K562 (cell line): ENCODE results near the gene TANGO6. TPM values are rescaled to one million over a fixed set of nuclear protein-coding genes. Genes with fewer than 3 reads are reported as not detected.
A peak's percentile ranks its signal among the peaks of the same experiment; 100 is the strongest.

Experiments
- ATAC-seq: fragments of 200-7000 bp; cut with Tn5 transposase; 3 replicates; pipeline ENCODE4 v1.9.1; 2020; ENCODE audit warnings: moderate library complexity
- BruUV-seq: library from RNA; stranded (reverse); fragments of 400-500 nt; replicated peaks from 2 replicates; lab custom pipeline; 2021; lab: Mats Ljungman, UMichigan
- CTCF ChIA-PET: fragments of 300-600 bp; formaldehyde crosslinking; extraction: SDS; loops from one replicate; lab custom pipeline; 2021; ENCODE audit warnings: low intra/inter-chr PET ratio; lab: Yijun Ruan, JAX
- POLR2A ChIA-PET: fragments of 300-600, 350-650 bp; sonication (Branson Sonifier 250); formaldehyde crosslinking; extraction: SDS; loops from one replicate; lab custom pipeline; 2021; ENCODE audit warnings: antibody characterized with exemption, inconsistent platforms; lab: Yijun Ruan, JAX
- DNase-seq, 4 experiments: peaks; one replicate each; pipeline versions ENCODE4 v3.0.0 to v3.0.0-alpha.2; 2011 to 2018; ENCODE audit warnings: low spot score in 3 of 4, mixed read lengths in 3 of 4; ENCODE audit errors: extremely low read depth in 1 of 4
- FAIRE-seq: peaks from 2 replicates; lab custom pipeline; 2011; peaks lifted over from hg19 to GRCh38; lab: Jason Lieb, UNC
- H2AFZ ChIP-seq: 2 replicates; pipeline ENCODE4 v1.6.0; 2011; ENCODE audit warnings: low read depth, low read length, control low read depth, inconsistent platforms
- H3K27ac ChIP-seq: fragments of 200-600 bp; 3 replicates; pipeline ENCODE4 v1.8.0; 2011; ENCODE audit warnings: low read depth, mild to moderate bottlenecking, control low read depth, inconsistent platforms, low read length, moderate library complexity, mixed read lengths; ENCODE audit errors: extremely low read depth
- H3K27me3 ChIP-seq, 2 experiments: fragments of 300-600 bp in 1 of 2; 2 replicates in 1 of 2; 3 replicates in 1 of 2; pipeline versions ENCODE4 v1.6.0 to v1.8.0; 2011; ENCODE audit warnings: inconsistent platforms in 2 of 2, low read length in 2 of 2, mild to moderate bottlenecking in 1 of 2, mixed read lengths in 1 of 2, moderate library complexity in 1 of 2; ENCODE audit not compliant: control insufficient read depth in 2 of 2, insufficient read depth in 2 of 2
- H3K36me3 ChIP-seq: fragments of 300-600 bp; 3 replicates; pipeline ENCODE4 v1.8.0; 2011; ENCODE audit warnings: mild to moderate bottlenecking, low read length, inconsistent platforms; ENCODE audit not compliant: control insufficient read depth, insufficient read depth
- H3K4me1 ChIP-seq, 2 experiments: fragments of 200-600 bp in 1 of 2; replicated peaks in 1 of 2; 2 replicates in 1 of 2; 3 replicates in 1 of 2; pipeline versions ENCODE4 v1.5.1 to v1.8.0; 2011; ENCODE audit warnings: inconsistent platforms in 2 of 2, low read length in 2 of 2, mild to moderate bottlenecking in 1 of 2, mixed read lengths in 1 of 2, moderate library complexity in 1 of 2; ENCODE audit not compliant: control insufficient read depth in 2 of 2, insufficient read depth in 2 of 2
- H3K4me2 ChIP-seq: 2 replicates; pipeline ENCODE4 v1.6.1; 2011; ENCODE audit warnings: low read length, control low read depth, inconsistent platforms, mixed read lengths; ENCODE audit not compliant: insufficient read depth
- H3K4me3 ChIP-seq: fragments of 200-600 bp; sonication (generic), shearing (Covaris generic); 2 replicates; pipeline ENCODE4 v1.5.1; 2016; ENCODE audit warnings: control low read depth, inconsistent platforms
- H3K79me2 ChIP-seq: fragments of 200-600 bp; 3 replicates; pipeline ENCODE4 v1.8.0; 2011; ENCODE audit warnings: low read length, inconsistent platforms; ENCODE audit not compliant: control insufficient read depth, insufficient read depth
- H3K9ac ChIP-seq, 2 experiments: 2 replicates each; pipeline versions ENCODE4 v1.6.0 to v1.6.1; 2011; ENCODE audit warnings: low read depth in 2 of 2, low read length in 2 of 2, control low read depth in 1 of 2, inconsistent platforms in 1 of 2, mild to moderate bottlenecking in 1 of 2, mixed read lengths in 1 of 2; ENCODE audit not compliant: insufficient read depth in 1 of 2
- H3K9me1 ChIP-seq: one replicate; pipeline ENCODE4 v1.6.0; 2011; ENCODE audit warnings: inconsistent platforms, mild to moderate bottlenecking, low read length, moderate library complexity; ENCODE audit not compliant: control insufficient read depth, insufficient read depth
- H3K9me3 ChIP-seq: replicated peaks from 2 replicates; pipeline ENCODE4 v1.5.1; 2011; ENCODE audit warnings: low read depth, low read length, inconsistent platforms; ENCODE audit not compliant: control insufficient read depth, insufficient read depth
- H4K20me1 ChIP-seq: replicated peaks from 2 replicates; pipeline ENCODE4 v1.6.1; 2011; ENCODE audit warnings: low read length, inconsistent platforms, mixed read lengths; ENCODE audit not compliant: control insufficient read depth, insufficient read depth
- CEBPB ChIP-seq: fragments of 450-650 bp; IDR thresholded peaks from 2 replicates; pipeline ENCODE4 v1.6.1; 2016; ENCODE audit warnings: missing genetic modification characterization, missing compliant biosample characterization
- CEBPG ChIP-seq, 3 experiments: fragments of 200-800 bp in 1 of 3; sonication (Bioruptor generic) in 1 of 3; sonication (generic) in 1 of 3; formaldehyde crosslinking in 1 of 3; IDR thresholded peaks in 2 of 3; conservative IDR thresholded peaks in 1 of 3; 2 replicates each; pipeline versions ENCODE4 v1.6.1 to v1.8.0; 2016 to 2022; ENCODE audit warnings: missing compliant biosample characterization in 2 of 3, missing genetic modification characterization in 2 of 3, mild to moderate bottlenecking in 1 of 3, missing genetic modification reagents in 1 of 3
- NR2C1 ChIP-seq, 2 experiments: fragments of 450-650 bp; IDR thresholded peaks; 2 replicates each; pipeline ENCODE4 v1.6.1; 2017; ENCODE audit warnings: mild to moderate bottlenecking in 2 of 2, antibody characterized with exemption in 1 of 2, inconsistent platforms in 1 of 2, missing compliant biosample characterization in 1 of 2, missing genetic modification characterization in 1 of 2
- ZNF23 ChIP-seq: fragments of 250-450 bp; sonication (Bioruptor Pico); IDR thresholded peaks from 2 replicates; pipeline ENCODE4 v1.4.0; 2020; ENCODE audit warnings: mild to moderate bottlenecking
- WGBS: fragments of 100-300 bp; shearing (Covaris generic); methylation state at CpG from one replicate; pipeline ENCODE4 v1.1.6; 2016; ENCODE audit warnings: low coverage, mixed read lengths; ENCODE audit not compliant: insufficient coverage; ENCODE audit errors: missing lambda C conversion rate; 5-methylcytosine and 5-hydroxymethylcytosine counted together
- in situ Hi-C: fragments of 300-500 bp; cut with MboI; formaldehyde crosslinking; loops from 4 replicates; pipeline ENCODE4 v1.15.0; 2018; ENCODE audit warnings: inconsistent platforms, mixed read lengths
- intact Hi-C: fragments of 100-400 bp; cut with micrococcal nuclease; formaldehyde crosslinking; loops from 2 replicates; pipeline ENCODE4 v1.14.2; 2022
- polyA plus RNA-seq, 8 experiments: library from polyadenylated mRNA; depleted of rRNA in 4 of 8; stranded (reverse) in 5 of 8; unstranded in 3 of 8; fragments of >200 nt; fragmentation: Nextera tagmentation in 2 of 8; fragmentation: Illumina TruSeq in 1 of 8; extraction: Ambion mirVana in 2 of 8; extraction: Trizol in 1 of 8; gene quantifications; 2 replicates each; pipeline versions ENCODE4 v1.2.1 to v1.2.3, GENCODE V29; 2011 to 2014; ENCODE audit warnings: inconsistent platforms in 1 of 8, missing spikeins in 1 of 8
- total RNA-seq, 7 experiments: library from RNA; depleted of rRNA in 6 of 7; stranded (reverse); fragments of >200 nt in 6 of 7; fragmentation: Illumina TruSeq in 2 of 7; extraction: Trizol in 2 of 7; gene quantifications; 2 replicates each; pipeline versions ENCODE4 v1.2.1 to v1.2.3, GENCODE V29; 2011 to 2021; ENCODE audit warnings: low replicate concordance in 1 of 7
- TF ChIP-seq, protein P1 (sequence below): sonication (generic); formaldehyde crosslinking; IDR thresholded peaks from 2 replicates; pipeline ENCODE4 v1.8.0; 2023; ENCODE audit warnings: mild to moderate bottlenecking, missing genetic modification reagents

TANGO6 gene
- total and polyA plus RNA-seq, 9 of the 15 experiments (the other 6 are each of a cell fraction or from before 2014, with no cell fraction given) = 1.6 to 15.2 (median 9.6) TPM

DNA sequence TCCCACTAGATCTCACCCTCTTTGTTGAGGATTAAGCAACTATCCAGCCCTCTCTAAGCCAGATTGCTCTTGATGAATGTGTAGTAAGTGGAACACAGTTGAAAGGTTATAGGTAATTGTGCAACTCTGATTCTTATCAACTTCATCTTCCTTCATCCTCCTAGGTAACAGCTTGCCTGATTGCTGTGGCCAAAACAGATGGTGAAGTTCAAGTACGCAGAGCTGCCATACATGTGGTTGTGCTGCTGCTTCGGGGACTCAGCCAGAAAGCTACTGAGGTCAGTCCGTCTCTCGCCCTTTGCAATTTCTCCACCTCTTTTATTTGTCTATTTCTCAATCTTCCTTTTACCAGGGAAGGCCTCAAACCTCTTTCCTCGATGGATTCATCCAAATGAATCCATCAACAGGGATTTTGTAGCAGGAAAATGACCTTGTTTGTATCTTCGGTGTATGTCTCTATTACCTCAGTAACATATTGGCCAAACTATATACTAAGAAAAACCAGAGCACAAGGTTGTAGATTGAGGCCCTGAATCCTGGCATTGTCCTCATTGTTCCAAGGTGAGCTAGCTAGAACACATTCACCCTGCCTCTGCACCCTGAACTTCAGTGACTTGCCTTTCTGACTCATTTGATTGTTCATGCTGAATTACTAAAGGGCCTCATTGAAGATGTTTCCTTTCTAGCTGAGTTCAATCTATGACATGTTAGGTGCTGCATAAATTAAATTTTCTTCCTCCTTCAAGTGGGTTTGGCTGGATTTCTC is 197.0 kb downstream of the TANGO6 start:
- no peak overlapping the region for H3K4me3 ChIP-seq
- H3K79me2 ChIP-seq = no peaks in the 10 kb centered on the region
- H3K36me3 ChIP-seq = peaks cover 6% of the 10 kb centered on the region; the same call in 1 of the 3 replicates
- H3K9ac ChIP-seq = no peak overlapping the region
- no peak overlapping the region for H3K4me2 ChIP-seq
- H2AFZ ChIP-seq = no peak overlapping the region
- FAIRE-seq (no peak), DNase-seq (no peak), ATAC-seq (no peak)
- H3K27me3 ChIP-seq = no peaks in the 10 kb centered on the region
- CTCF ChIA-PET = interaction anchor here (0.7 kb wide), 1 partner anchor 1746 kb away, joined by 3 read pairs; no protein-coding TSS in a partner anchor
- no peaks in the 10 kb centered on the region for H3K9me3 ChIP-seq
- H3K4me1 ChIP-seq = no peaks in the 10 kb centered on the region
- in situ Hi-C loops (no loop called here), intact Hi-C loops (no loop called here)
- POLR2A ChIA-PET = no interaction called here
- H3K9me1 ChIP-seq = no peaks in the 10 kb centered on the region
- no TSS peak for BruUV-seq
- no peaks in the 10 kb centered on the region for H4K20me1 ChIP-seq
- no peak for TF ChIP-seq ZNF23
- TF ChIP-seq, protein P1, sequence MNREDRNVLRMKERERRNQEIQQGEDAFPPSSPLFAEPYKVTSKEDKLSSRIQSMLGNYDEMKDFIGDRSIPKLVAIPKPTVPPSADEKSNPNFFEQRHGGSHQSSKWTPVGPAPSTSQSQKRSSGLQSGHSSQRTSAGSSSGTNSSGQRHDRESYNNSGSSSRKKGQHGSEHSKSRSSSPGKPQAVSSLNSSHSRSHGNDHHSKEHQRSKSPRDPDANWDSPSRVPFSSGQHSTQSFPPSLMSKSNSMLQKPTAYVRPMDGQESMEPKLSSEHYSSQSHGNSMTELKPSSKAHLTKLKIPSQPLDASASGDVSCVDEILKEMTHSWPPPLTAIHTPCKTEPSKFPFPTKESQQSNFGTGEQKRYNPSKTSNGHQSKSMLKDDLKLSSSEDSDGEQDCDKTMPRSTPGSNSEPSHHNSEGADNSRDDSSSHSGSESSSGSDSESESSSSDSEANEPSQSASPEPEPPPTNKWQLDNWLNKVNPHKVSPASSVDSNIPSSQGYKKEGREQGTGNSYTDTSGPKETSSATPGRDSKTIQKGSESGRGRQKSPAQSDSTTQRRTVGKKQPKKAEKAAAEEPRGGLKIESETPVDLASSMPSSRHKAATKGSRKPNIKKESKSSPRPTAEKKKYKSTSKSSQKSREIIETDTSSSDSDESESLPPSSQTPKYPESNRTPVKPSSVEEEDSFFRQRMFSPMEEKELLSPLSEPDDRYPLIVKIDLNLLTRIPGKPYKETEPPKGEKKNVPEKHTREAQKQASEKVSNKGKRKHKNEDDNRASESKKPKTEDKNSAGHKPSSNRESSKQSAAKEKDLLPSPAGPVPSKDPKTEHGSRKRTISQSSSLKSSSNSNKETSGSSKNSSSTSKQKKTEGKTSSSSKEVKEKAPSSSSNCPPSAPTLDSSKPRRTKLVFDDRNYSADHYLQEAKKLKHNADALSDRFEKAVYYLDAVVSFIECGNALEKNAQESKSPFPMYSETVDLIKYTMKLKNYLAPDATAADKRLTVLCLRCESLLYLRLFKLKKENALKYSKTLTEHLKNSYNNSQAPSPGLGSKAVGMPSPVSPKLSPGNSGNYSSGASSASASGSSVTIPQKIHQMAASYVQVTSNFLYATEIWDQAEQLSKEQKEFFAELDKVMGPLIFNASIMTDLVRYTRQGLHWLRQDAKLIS (CRISPR knock-in tag) = no peak
- TF ChIP-seq NR2C1 (IDR thresholded peaks at IDR 0.05) = no peak
- TF ChIP-seq NR2C1 (tag; IDR thresholded peaks at IDR 0.05) = 0 out of 2 replicates have a peak, but pooled peaks have one; percentile 41
- TF ChIP-seq CEBPG (CRISPR knock-in tag; IDR thresholded peaks at IDR 0.05) = no peak
- peak in 1 of 2 experiments; percentile 59; a peak in 2 of 4 replicates for TF ChIP-seq CEBPG (tag; conservative IDR thresholded peaks at IDR 0.05 in 1 of 2, IDR thresholded peaks at IDR 0.05 in 1 of 2)
- TF ChIP-seq CEBPB (tag) = peak; percentile 85
- WGBS = 90% methylated on average over 6 of the region's 6 CpGs
- H3K27ac ChIP-seq = no peak overlapping the region
